Mammary microvascular endothelial cell (primary cell): ENCODE measurements around the gene PPIL3. TPM values are rescaled to one million over a fixed set of nuclear protein-coding genes. Genes with fewer than 3 reads are reported as not detected.

Experiments
- total RNA-seq: library from RNA; depleted of rRNA; stranded (reverse); fragments of >200 nt; gene quantifications from 2 replicates; pipeline ENCODE4 v1.2.3, GENCODE V29; 2015

Gene PPIL3
- total RNA-seq: 19.4 and 24.4 TPM in 2 replicates

DNA sequence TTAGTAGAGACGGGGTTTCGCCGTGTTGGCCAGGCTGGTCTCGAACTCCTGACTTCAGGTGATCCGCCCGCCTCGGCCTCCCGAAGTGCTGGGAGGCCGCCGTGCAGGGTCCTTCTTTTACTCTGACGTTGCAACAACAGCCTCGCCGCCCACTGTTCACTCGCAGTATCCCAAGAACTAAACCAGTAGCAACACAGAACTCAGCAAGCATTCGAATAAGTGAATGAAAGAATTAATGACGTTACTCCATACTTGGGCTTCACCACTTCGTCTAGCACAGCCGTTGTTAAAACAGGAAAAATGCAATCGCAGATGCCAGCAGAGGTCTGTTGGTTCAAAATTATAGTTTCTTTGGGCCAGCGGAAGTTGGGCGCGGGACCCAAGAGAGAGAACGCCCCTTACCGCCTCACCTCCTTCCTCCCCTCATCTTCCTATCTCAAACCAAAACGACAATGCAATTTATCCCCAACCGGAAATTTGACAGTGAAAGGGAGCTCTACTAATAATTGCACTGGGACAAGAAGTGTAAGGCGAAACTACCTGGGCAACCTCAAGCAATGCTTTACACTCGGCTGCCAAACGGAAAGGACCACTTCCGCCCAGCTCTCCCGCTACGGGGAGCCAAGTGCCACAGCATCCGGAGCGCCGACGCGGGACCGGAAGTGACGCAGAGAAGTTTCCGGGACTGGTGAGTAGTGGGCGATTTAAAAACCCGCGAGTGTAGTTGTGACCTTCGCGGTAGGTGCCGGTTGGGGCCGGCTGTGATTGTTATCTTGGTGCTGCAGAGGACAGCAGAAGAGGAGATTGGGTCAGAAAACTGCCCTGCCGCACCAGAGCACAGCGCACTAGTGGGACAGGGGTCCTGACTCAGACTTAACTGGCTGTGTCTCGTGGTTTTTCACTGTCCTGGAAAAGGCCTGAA is at the start of gene PPIL3, which contains the start of gene NIF3L1:
TSS of gene PPIL3 (minus strand) at position 374 of the 922 bp plus-strand sequence. CDS start 1,462 bp downstream, outside the sequence.
TSS of gene NIF3L1 (plus strand) at position 668 of the 922 bp plus-strand sequence. CDS start 2,573 bp downstream, outside the sequence.

GRCh38 chr2:200864176-200865034 is 24.5 kb downstream of the PPIL3 start, which contains the start of gene CLK1:
Gene CLK1 (minus strand): TSS chr2:200864658. CDS start chr2:200861862, 2,796 bp downstream.

Other genes with a start within 250 kb of the PPIL3 start
- gene BZW1, start 77.2 kb downstream of the PPIL3 start, total RNA-seq: 337 and 384 TPM in 2 replicates
- 26.0 and 36.5 TPM in 2 replicates for gene CLK1, start 24.4 kb downstream of the PPIL3 start, total RNA-seq
- 13.9 and 16.3 TPM in 2 replicates for gene NIF3L1, start 294 bp upstream of the PPIL3 start, total RNA-seq
- 14.6 and 16.9 TPM in 2 replicates for gene ORC2, start 74.6 kb upstream of the PPIL3 start, total RNA-seq
- 4.5 and 8.1 TPM in 2 replicates for gene HYCC2, start 182.6 kb upstream of the PPIL3 start, total RNA-seq
- 112 and 133 TPM in 2 replicates for gene NDUFB3, start 182.9 kb upstream of the PPIL3 start, total RNA-seq
- 185 and 191 TPM in 2 replicates for gene CFLAR, start 227.1 kb upstream of the PPIL3 start, total RNA-seq